ENCODE data around the gene PRSS57. TPM values are rescaled to one million over a fixed set of nuclear protein-coding genes. Genes with fewer than 3 reads are reported as not detected.
"Not testable (repeated sequence)": the region's sequence is repeated elsewhere in the genome, so short reads cannot be mapped to it uniquely, and the experiment has no call there.

PRSS57 gene
- total and polyA plus RNA-seq, 12 donors, result 0.06 TPM; not detected in 11

DNA sequence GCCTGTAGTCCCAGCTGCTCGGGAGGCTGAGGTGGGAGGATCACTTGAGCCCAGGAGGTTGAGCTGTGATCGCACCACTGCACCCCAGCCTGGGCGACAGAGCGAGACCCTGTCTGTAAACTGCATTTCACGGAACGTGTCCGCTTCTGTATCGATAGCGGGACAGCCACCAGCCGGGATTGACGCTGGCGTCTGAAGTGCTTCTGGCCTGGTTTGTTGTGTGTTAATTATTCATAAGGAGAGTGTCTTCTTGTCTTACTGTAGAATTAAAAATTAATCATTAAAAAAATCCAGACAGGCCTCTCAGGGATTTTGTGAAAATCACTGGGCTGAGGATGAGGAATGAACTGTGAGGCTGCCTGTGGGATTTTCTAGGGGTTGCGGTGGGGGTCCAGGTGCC is 39.5 kb upstream of the PRSS57 start:
- H3K4me1 ChIP-seq, result peaks cover 0 to 17% (median 0%) of the 10 kb centered on the region in 9 donors
- intact Hi-C loops (cut with DNase I), result loop anchor here in 7 of 10 donors (1.0 to 10.0 kb wide), 5 partner anchors 69 to 147 kb away; partner anchors contain the start of gene HCN2 (in 1 of the 7)
- 88 to 96% methylated on average over 13 of the region's 13 CpGs for WGBS, 2 donors
- TF ChIP-seq, protein P1, sequence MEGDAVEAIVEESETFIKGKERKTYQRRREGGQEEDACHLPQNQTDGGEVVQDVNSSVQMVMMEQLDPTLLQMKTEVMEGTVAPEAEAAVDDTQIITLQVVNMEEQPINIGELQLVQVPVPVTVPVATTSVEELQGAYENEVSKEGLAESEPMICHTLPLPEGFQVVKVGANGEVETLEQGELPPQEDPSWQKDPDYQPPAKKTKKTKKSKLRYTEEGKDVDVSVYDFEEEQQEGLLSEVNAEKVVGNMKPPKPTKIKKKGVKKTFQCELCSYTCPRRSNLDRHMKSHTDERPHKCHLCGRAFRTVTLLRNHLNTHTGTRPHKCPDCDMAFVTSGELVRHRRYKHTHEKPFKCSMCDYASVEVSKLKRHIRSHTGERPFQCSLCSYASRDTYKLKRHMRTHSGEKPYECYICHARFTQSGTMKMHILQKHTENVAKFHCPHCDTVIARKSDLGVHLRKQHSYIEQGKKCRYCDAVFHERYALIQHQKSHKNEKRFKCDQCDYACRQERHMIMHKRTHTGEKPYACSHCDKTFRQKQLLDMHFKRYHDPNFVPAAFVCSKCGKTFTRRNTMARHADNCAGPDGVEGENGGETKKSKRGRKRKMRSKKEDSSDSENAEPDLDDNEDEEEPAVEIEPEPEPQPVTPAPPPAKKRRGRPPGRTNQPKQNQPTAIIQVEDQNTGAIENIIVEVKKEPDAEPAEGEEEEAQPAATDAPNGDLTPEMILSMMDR (IDR thresholded peaks at IDR 0.05), result no peak
- H3K27ac ChIP-seq, result no peak overlapping the region
- ATAC-seq (no peak), DNase-seq (no peak)
- H3K27me3 ChIP-seq, result no peaks in the 10 kb centered on the region
- peaks cover 0 to 42% (median 0%) of the 10 kb centered on the region in 9 donors for H3K36me3 ChIP-seq
- H3K4me3 ChIP-seq, result no peak overlapping the region
- no peaks in the 10 kb centered on the region for H3K9me3 ChIP-seq

DNA sequence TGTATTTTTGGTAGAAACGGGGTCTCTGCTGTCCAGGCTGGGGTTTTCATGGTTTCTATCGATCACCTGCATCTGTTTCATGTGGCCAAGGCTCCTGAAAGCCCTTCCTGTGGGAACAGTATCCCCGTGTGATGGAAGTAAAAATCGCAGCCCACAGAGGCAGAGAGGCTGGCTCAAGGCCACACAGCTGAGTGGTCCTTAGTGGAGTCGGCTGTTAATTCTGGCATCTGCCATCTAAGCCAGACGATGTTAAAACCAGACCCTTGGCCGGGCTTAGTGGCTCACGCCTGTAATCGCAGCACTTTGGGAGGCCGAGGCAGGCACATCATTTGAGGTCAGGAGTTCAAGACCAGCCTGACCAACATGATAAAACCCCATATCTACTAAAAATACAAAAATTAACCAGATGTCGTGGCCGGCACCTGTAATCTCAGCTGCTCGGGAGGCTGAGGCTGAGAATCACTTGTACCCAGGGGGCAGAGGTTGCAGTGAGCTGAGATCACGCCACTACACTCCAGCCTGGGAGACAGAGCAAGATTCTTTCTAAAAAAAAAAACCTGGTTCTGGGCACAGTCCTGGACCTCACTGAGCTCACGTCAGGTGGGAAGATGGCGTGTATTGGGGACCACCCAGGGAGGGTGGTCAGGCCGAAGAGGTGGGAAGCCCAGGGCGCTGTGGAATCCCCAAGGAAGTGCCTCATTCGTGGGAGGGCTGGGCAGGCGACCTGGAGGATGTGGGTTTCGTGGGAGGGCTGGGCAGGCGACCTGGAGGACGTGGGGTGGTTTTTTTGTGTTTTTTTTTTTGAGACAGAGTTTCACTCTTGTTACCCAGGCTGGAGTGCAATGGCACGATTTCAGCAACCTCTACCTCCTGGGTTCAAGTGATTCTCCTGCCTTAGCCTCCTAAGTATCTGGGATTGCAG is 37.2 kb upstream of the PRSS57 start:
- Histone ChIP-seq H3K36me3 (peaks cover 0 to 43% (median 0%) of the 10 kb centered on the region in 9 donors), H3K27ac (no peak overlapping the region), H3K27me3 (no peaks in the 10 kb centered on the region), H3K4me3 (no peak overlapping the region), H3K4me1 (peaks cover 0 to 33% (median 12%) of the 10 kb centered on the region in 9 donors), H3K9me3 (no peaks in the 10 kb centered on the region)
- WGBS, 2 donors, result 77 to 81% methylated on average over 24 of the region's 24 CpGs
- DNase-seq (no peak), ATAC-seq (no peak)
- TF ChIP-seq, protein P1 (IDR thresholded peaks at IDR 0.05), result no peak
- intact Hi-C loops (cut with DNase I), result loop anchor here in 4 of 10 donors (1.0 to 10.0 kb wide), 4 partner anchors 66 to 138 kb away; no protein-coding TSS in a partner anchor

DNA sequence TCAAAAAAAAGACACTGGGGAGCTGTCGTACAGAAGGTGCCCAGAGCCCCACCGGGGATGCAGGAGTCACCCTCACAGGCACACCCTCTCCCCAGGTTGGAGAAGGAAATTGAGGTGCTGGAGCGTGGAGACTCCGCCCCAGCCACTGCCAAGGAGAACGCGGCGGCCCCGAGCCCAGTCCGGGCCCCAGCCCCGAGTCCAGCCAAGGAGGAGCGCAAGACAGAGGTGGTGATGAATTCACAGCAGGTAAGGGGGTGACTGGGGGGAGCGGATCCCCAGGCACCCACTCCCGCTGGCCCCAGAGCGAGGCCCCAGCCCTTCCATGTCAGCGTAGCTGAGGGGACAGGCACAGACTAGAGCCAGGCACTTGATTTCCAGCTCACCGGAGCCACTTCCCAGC is 35.7 kb upstream of the PRSS57 start:
- Histone ChIP-seq H3K4me3 (no peak overlapping the region), H3K9me3 (no peaks in the 10 kb centered on the region), H3K27ac (no peak overlapping the region), H3K36me3 (peaks cover 0 to 30% (median 0%) of the 10 kb centered on the region in 9 donors), H3K4me1 (peaks cover 0 to 35% (median 14%) of the 10 kb centered on the region in 9 donors), H3K27me3 (no peaks in the 10 kb centered on the region)
- no peak for ATAC-seq
- intact Hi-C loops (cut with DNase I), result loop anchor here in 1 of 10 donors (10.0 kb wide), 1 partner anchor 136 kb away; no protein-coding TSS in a partner anchor
- 92 to 97% methylated on average over 12 to 16 of the region's 16 CpGs for WGBS, 2 donors
- TF ChIP-seq, protein P1 (IDR thresholded peaks at IDR 0.05), result no peak
- no peak for DNase-seq

DNA sequence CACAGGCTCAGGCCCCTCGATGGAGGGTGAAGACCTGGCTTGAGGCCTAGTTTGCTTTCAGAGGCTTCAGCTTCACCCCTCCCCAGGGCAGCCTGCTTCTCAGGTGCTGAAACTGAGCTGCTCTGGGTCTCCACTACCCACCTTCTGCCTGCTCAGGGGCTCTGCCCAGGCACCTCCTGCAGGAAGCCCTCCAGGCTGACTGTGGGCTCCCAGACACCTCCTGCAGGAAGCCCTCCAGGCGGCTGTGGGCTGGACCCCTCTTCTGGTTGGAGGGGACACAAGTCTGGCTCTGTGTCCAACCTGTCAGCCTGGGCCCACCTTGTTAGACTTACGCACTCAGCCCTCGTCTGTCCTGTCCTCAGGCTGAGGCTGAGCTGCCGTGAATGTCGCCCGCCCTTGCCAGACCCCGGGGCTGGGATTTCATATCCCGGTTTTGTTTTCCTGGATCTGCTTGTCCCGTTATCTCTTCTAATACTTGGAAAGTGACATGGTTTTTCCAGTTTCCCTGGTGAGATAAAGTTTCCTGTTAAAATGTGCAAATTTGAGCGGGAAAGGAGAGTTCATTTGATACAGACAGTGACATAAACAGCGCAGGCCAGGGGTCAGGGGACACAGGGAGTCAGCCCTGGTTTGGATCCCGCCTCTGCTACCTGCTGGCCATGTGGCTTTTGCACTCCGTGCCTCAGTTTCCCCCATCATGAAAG is 34.9 kb upstream of the PRSS57 start:
- H3K4me1 ChIP-seq, result peaks cover 0 to 35% (median 14%) of the 10 kb centered on the region in 9 donors
- WGBS, 2 donors, result 62 to 70% methylated on average over 14 of the region's 14 CpGs
- no peaks in the 10 kb centered on the region for H3K27me3 ChIP-seq
- no peaks in the 10 kb centered on the region for H3K9me3 ChIP-seq
- H3K27ac ChIP-seq, result peak overlapping the region in 4 of 10 donors; percentile 21 to 46 (median 36)
- no peak overlapping the region for H3K4me3 ChIP-seq
- TF ChIP-seq, protein P1 (IDR thresholded peaks at IDR 0.05), result no peak
- peaks cover 0 to 27% (median 0%) of the 10 kb centered on the region in 9 donors for H3K36me3 ChIP-seq
- intact Hi-C loops (cut with DNase I), result loop anchor here in 1 of 10 donors (10.0 kb wide), 1 partner anchor 135 kb away; no protein-coding TSS in a partner anchor
- DNase-seq (no peak), ATAC-seq (no peak)

DNA sequence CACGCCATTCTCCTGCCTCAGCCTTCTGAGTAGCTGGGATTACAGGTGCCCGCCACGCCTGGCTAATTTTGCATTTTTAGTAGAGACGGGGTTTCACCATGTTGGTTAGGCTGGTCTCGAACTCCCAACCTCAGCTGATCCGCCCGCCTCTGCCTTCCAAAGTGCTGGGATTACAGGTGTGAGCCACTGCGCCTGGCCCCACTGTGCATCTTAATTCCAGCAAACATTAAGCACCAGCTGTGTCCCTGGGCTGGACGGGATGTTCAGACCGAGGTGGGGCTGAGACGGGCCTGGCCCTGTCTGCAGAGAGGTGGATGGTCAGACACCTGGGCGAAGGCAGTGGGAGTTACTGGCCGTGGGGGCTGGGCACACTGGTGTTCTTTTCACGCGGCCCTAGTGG is 34.3 kb upstream of the PRSS57 start:
- 88 to 96% methylated on average over 15 of the region's 15 CpGs for WGBS, 2 donors
- DNase-seq; H3K9me3 ChIP-seq; H3K27me3 ChIP-seq; intact Hi-C loops (cut with DNase I); ATAC-seq; H3K4me3 ChIP-seq: not testable (repeated sequence)
- peak overlapping the region in 4 of 10 donors; percentile 21 to 46 (median 36) for H3K27ac ChIP-seq
- H3K4me1 ChIP-seq, result peaks cover 0 to 35% (median 14%) of the 10 kb centered on the region in 9 donors
- H3K36me3 ChIP-seq, result peaks cover 0 to 27% (median 0%) of the 10 kb centered on the region in 9 donors
